Mesendoderm (in vitro differentiated cells): ENCODE measurements around the gene AADACL3.
A peak's percentile ranks its signal among the peaks of the same experiment; 100 is the strongest.

Experiments used
- DNase-seq: peaks from one replicate; pipeline ENCODE4 v3.0.0; 2013
- H2AK5ac ChIP-seq: 2 replicates; pipeline ENCODE4 v1.6.1; 2013; ENCODE audit warnings: low read length, inconsistent platforms
- H2BK120ac ChIP-seq: 2 replicates; pipeline ENCODE4 v1.6.1; 2013; ENCODE audit warnings: low read depth, mild to moderate bottlenecking, low read length, moderate library complexity, mixed read lengths
- H2BK15ac ChIP-seq: replicated peaks from 2 replicates; pipeline ENCODE4 v1.6.1; 2013; ENCODE audit warnings: low read depth, mild to moderate bottlenecking, moderate library complexity
- H2BK5ac ChIP-seq: 2 replicates; pipeline ENCODE4 v1.6.1; 2013; ENCODE audit warnings: low read length, inconsistent platforms
- H3K18ac ChIP-seq: 2 replicates; pipeline ENCODE4 v1.6.1; 2013; ENCODE audit warnings: mild to moderate bottlenecking, low read length, mixed read lengths
- H3K23ac ChIP-seq: one replicate; pipeline ENCODE4 v1.6.1; 2013; ENCODE audit warnings: low read length
- H3K27ac ChIP-seq: 2 replicates; pipeline ENCODE4 v1.5.1; 2013; ENCODE audit warnings: low read depth, mild to moderate bottlenecking, inconsistent platforms, low read length, moderate library complexity
- H3K27me3 ChIP-seq: 2 replicates; pipeline ENCODE4 v1.6.1; 2013; ENCODE audit warnings: low read length, control low read depth, mild to moderate bottlenecking, inconsistent platforms; ENCODE audit not compliant: insufficient read depth, poor library complexity
- H3K36me3 ChIP-seq: 2 replicates; pipeline ENCODE4 v1.6.1; 2013; ENCODE audit warnings: low read length, inconsistent platforms; ENCODE audit not compliant: control insufficient read depth, insufficient read depth
- H3K4ac ChIP-seq: one replicate; pipeline ENCODE4 v1.6.1; 2013; ENCODE audit warnings: low read depth, mild to moderate bottlenecking, low read length, moderate library complexity
- H3K4me1 ChIP-seq: 2 replicates; pipeline ENCODE4 v1.6.1; 2013; ENCODE audit warnings: low read depth, low read length, inconsistent platforms; ENCODE audit not compliant: control insufficient read depth
- H3K4me2 ChIP-seq: 2 replicates; pipeline ENCODE4 v1.6.1; 2013; ENCODE audit warnings: low read length
- H3K4me3 ChIP-seq: 2 replicates; pipeline ENCODE4 v1.5.1; 2013; ENCODE audit warnings: mild to moderate bottlenecking, low read length
- H3K56ac ChIP-seq: one replicate; pipeline ENCODE4 v1.6.1; 2013; ENCODE audit warnings: low read length
- H3K79me1 ChIP-seq: 2 replicates; pipeline ENCODE4 v1.6.1; 2013; ENCODE audit warnings: low read length, inconsistent platforms
- H3K79me2 ChIP-seq: 2 replicates; pipeline ENCODE4 v1.6.1; 2013; ENCODE audit warnings: mild to moderate bottlenecking, low read length; ENCODE audit not compliant: control insufficient read depth, insufficient read depth
- H3K9ac ChIP-seq: 2 replicates; pipeline ENCODE4 v1.6.1; 2013; ENCODE audit warnings: low read length, inconsistent platforms
- H4K5ac ChIP-seq: one replicate; pipeline ENCODE4 v1.6.1; 2013; ENCODE audit warnings: low read length
- H4K8ac ChIP-seq: one replicate; pipeline ENCODE4 v1.6.1; 2013; ENCODE audit warnings: low read depth, mild to moderate bottlenecking, control low read depth, low read length, moderate library complexity
- WGBS: extraction: QIAGEN DNeasy Blood & Tissue Kit; methylation state at CpG from one replicate; pipeline ENCODE4 v1.1.7; 2013; ENCODE audit warnings: low lambda C conversion rate, missing lambda C conversion rate; ENCODE audit not compliant: insufficient coverage; ENCODE audit errors: extremely low coverage; 5-methylcytosine and 5-hydroxymethylcytosine counted together

The AADACL3 gene

DNA sequence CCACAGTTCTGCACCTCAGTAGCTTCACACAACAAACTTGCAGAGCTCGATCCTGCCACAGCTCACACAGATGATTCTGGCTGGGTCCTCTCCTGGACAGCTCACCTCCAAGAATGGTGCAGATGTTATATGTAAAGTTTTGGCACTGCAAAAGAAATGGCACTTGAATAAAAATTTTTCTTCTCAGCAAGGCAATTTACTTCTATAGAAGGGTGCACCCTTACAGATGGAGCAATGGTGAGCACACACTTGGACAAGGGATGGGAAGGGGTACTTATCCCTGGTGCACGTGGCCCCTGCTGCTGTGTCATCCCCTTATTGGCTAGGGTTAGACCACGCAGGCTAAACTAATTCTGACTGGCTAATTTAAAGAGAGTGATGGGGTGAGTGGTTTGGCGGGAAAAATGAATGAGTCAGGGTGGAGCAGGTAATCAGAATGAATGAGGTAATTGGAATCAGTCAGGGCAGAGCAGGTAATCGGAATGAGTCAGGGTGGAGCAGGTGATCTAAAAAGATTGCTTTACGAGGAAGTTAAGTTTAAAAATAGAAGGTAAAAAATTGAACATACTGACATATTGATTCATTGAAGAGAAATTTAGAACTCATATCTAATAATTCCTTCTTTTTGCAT, 12.0 kb upstream of the AADACL3 start:
- Histone ChIP-seq H4K5ac (no peak overlapping the region), H3K79me2 (no peaks in the 10 kb centered on the region), H3K4me1 (no peaks in the 10 kb centered on the region), H2BK120ac (no peak overlapping the region), H3K4ac (no peak overlapping the region), H3K79me1 (no peaks in the 10 kb centered on the region), H2BK15ac (no peak overlapping the region), H2AK5ac (no peak overlapping the region), H3K56ac (no peak overlapping the region), H3K9ac (no peak overlapping the region), H3K36me3 (no peaks in the 10 kb centered on the region), H3K23ac (no peak overlapping the region), H3K4me2 (no peak overlapping the region), H3K27me3 (no peaks in the 10 kb centered on the region), H3K4me3 (no peak overlapping the region), H2BK5ac (no peak overlapping the region), H3K18ac (no peak overlapping the region), H3K27ac (no peak overlapping the region), H4K8ac (no peak overlapping the region)
- no peak for DNase-seq
- no CpG with 5 or more reads among the region's 6 CpGs for WGBS

DNA sequence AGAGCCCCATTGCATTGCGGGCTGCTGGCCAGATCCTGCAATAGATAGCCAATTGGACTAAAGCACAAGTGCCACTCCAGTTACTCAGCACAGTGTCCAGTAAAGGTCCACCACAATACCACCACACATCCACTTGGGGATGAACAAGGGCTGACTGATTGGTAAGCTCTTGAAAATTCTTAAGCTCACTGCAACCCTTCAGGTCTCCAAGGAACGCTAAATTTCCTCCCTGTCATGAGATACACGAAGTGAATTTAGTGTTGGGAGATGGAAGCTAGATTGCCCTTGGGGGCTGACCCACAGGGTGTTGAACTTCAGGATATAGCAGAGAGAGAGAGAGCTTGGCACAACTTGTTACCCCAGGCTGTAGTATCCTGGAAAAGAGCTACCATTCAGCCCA, 9.8 kb upstream of the AADACL3 start:
- Histone ChIP-seq H3K79me2 (no peaks in the 10 kb centered on the region), H2BK15ac (no peak overlapping the region), H3K27ac (no peak overlapping the region), H3K4me1 (no peaks in the 10 kb centered on the region), H3K23ac (no peak overlapping the region), H4K5ac (no peak overlapping the region), H3K4me2 (no peak overlapping the region), H3K56ac (no peak overlapping the region), H3K36me3 (no peaks in the 10 kb centered on the region), H2AK5ac (no peak overlapping the region), H3K18ac (no peak overlapping the region), H3K79me1 (no peaks in the 10 kb centered on the region), H2BK120ac (no peak overlapping the region), H3K4ac (no peak overlapping the region), H4K8ac (no peak overlapping the region), H3K27me3 (no peaks in the 10 kb centered on the region), H2BK5ac (no peak overlapping the region), H3K9ac (no peak overlapping the region), H3K4me3 (no peak overlapping the region)
- no CpG with 5 or more reads among the region's 3 CpGs for whole genome bisulfite sequencing
- DNase-seq = no peak

DNA sequence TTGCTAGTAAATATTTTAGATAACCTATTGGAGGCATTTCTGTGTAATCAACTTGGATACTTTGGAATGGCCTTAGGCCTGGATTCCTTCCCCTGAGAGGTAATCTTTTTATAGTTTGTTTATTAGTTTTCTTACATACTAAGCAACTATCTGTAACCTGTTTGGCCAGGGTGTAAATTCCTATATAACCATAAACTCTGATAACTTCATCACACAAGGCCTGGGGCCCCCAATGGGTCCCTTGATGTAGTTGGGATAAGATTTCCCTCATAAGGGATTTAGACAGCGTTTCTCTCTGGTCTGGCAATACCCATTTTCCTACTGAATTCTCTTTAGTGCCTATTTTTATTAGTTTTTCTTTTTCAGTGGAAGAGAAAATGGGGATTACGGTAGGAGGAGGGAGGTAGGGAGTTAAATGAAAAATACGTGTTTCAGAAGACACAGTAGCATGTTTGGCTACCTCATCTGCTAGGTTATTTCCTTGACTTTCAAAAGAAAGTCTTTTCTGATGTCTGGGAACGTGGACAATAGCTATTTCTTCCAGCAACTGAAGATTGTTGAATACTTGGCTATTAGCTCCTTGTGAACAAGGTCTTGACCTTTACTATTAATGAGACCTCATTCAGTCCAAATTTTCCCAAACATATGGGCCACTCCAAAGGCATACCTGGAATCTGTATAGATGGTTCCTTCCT, 7.4 kb upstream of the AADACL3 start:
- no peak overlapping the region for H3K4me3 ChIP-seq
- H2BK5ac ChIP-seq = no peak overlapping the region
- no peak overlapping the region for H2AK5ac ChIP-seq
- H2BK120ac ChIP-seq = no peak overlapping the region
- no peak overlapping the region for H3K23ac ChIP-seq
- no peak overlapping the region for H3K56ac ChIP-seq
- no peak overlapping the region for H2BK15ac ChIP-seq
- H4K8ac ChIP-seq = no peak overlapping the region
- no peak overlapping the region for H4K5ac ChIP-seq
- no peaks in the 10 kb centered on the region for H3K79me2 ChIP-seq
- no peak overlapping the region for H3K18ac ChIP-seq
- no peak overlapping the region for H3K27ac ChIP-seq
- peaks cover 1% of the 10 kb centered on the region for H3K4me1 ChIP-seq
- H3K36me3 ChIP-seq = no peaks in the 10 kb centered on the region
- no peak overlapping the region for H3K4ac ChIP-seq
- no peak overlapping the region for H3K4me2 ChIP-seq
- no peak for DNase-seq
- no peaks in the 10 kb centered on the region for H3K27me3 ChIP-seq
- WGBS = no CpG with 5 or more reads among the region's 4 CpGs
- H3K79me1 ChIP-seq = no peaks in the 10 kb centered on the region
- H3K9ac ChIP-seq = no peak overlapping the region

DNA sequence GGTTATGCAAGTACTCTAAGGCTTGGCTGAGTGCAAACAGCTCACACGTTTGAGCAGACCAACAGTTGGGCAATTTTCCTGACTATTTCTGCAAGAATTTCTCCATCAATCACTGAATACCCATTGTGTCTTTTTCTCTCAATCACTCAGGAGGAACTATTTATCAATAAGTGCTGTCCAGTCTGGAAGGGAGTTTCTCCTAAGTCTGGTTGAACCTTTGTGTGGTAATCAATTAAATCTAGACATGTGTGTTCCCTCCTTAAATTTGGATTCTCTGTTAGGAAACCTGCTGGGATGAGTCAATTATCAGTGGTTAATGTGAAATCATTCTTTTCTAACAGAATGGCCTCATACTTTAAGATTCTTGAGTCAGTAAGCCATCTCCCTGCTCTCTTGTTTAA, 6.8 kb upstream of the AADACL3 start:
- no peak overlapping the region for H3K4ac ChIP-seq
- H2BK120ac ChIP-seq = no peak overlapping the region
- no peak overlapping the region for H3K27ac ChIP-seq
- no CpG with 5 or more reads among the region's 1 CpG for WGBS
- H3K9ac ChIP-seq = no peak overlapping the region
- no peak overlapping the region for H4K5ac ChIP-seq
- no peaks in the 10 kb centered on the region for H3K36me3 ChIP-seq
- no peak overlapping the region for H3K56ac ChIP-seq
- no peaks in the 10 kb centered on the region for H3K79me1 ChIP-seq
- no peak overlapping the region for H2BK5ac ChIP-seq
- H4K8ac ChIP-seq = no peak overlapping the region
- no peak overlapping the region for H3K4me2 ChIP-seq
- H3K23ac ChIP-seq = no peak overlapping the region
- H3K18ac ChIP-seq = no peak overlapping the region
- H3K4me1 ChIP-seq = peaks cover 1% of the 10 kb centered on the region
- no peak overlapping the region for H2AK5ac ChIP-seq
- DNase-seq = no peak
- H2BK15ac ChIP-seq = peak overlapping the region; percentile 12
- H3K4me3 ChIP-seq = no peak overlapping the region
- no peaks in the 10 kb centered on the region for H3K79me2 ChIP-seq
- no peaks in the 10 kb centered on the region for H3K27me3 ChIP-seq

DNA sequence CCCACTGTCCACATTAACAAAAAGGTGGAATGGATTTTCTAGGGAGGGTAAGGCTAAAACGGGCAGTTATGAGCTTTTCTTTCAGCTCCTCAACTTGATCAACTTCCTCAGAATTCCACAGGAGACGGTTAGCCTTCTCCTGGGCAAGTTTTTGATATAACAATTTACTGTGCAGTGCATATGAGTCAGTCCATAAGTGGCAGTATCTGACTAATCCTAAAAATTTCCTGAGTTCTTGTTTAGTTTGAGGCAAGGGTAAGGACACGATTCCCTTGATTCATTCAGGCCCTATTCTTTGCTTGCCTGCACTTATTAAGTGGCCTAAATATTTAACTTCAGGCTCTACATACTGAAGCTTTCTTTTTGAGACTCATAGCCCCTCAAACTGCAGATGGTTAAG, 6.2 kb upstream of the AADACL3 start:
- Histone ChIP-seq H4K8ac (no peak overlapping the region), H3K18ac (peak overlapping the region; percentile 94), H2BK5ac (no peak overlapping the region), H2AK5ac (no peak overlapping the region), H3K9ac (no peak overlapping the region), H3K27ac (no peak overlapping the region), H3K36me3 (no peaks in the 10 kb centered on the region), H3K27me3 (no peaks in the 10 kb centered on the region), H3K4me3 (no peak overlapping the region), H3K79me1 (no peaks in the 10 kb centered on the region), H2BK15ac (no peak overlapping the region), H3K79me2 (no peaks in the 10 kb centered on the region), H3K4ac (peak overlapping the region; percentile 24), H4K5ac (no peak overlapping the region), H3K23ac (no peak overlapping the region), H3K56ac (no peak overlapping the region), H2BK120ac (peak overlapping the region; percentile 54), H3K4me1 (peaks cover 3% of the 10 kb centered on the region), H3K4me2 (no peak overlapping the region)
- DNase-seq = no peak
- no CpG with 5 or more reads among the region's 3 CpGs for WGBS
